Gastroesophageal sphincter (tissue), 4 donors: ENCODE measurements around the gene TRIM2. TPM values are rescaled to one million over a fixed set of nuclear protein-coding genes. Genes with fewer than 3 reads are reported as not detected.

Experiments used
- ATAC-seq: fragments of 150-250 bp; one replicate; pipeline ENCODE4 v1.9.1; 2016; ENCODE audit warnings: mild to moderate bottlenecking, moderate library complexity
- H3K27ac ChIP-seq, 4 donors: fragments of 200-600 bp; sonication (generic) in 3 of 4; 1 replicate in 3 of 4; 2 replicates in 1 of 4; pipeline ENCODE4 v1.5.1; 2016 to 2019
- H3K27me3 ChIP-seq: fragments of 200-600 bp; sonication (generic); one replicate; pipeline ENCODE4 v1.5.1; 2019
- H3K36me3 ChIP-seq, 2 donors: fragments of 200-600 bp; sonication (generic); one replicate each; pipeline ENCODE4 v1.5.1; 2019; ENCODE audit warnings: control low read depth in 1 of 2
- H3K4me1 ChIP-seq, 3 donors: fragments of 200-600 bp; sonication (generic); 1 replicate in 2 of 3; 2 replicates in 1 of 3; pipeline ENCODE4 v1.5.1; 2016 to 2019; ENCODE audit warnings: control low read depth in 2 of 3
- H3K4me3 ChIP-seq, 2 donors: fragments of 200-600 bp; sonication (generic); one replicate each; pipeline ENCODE4 v1.5.1; 2019; ENCODE audit warnings: mild to moderate bottlenecking in 1 of 2, moderate library complexity in 1 of 2
- H3K9me3 ChIP-seq, 3 donors: fragments of 200-600 bp; sonication (generic); one replicate each; pipeline ENCODE4 v1.5.1; 2017 to 2019; ENCODE audit warnings: control low read depth in 2 of 3
- CTCF ChIP-seq, 4 experiments: fragments of 200-600 bp in 2 of 4; fragments of 450-650 bp in 2 of 4; sonication (generic) in 1 of 4; IDR thresholded peaks; one replicate each; pipeline ENCODE4 v1.5.1; 2017 to 2019; ENCODE audit warnings: antibody characterized with exemption in 4 of 4, mild to moderate bottlenecking in 2 of 4, moderate library complexity in 2 of 4
- EP300 ChIP-seq: sonication (generic); formaldehyde crosslinking; IDR thresholded peaks from one replicate; pipeline ENCODE4 v1.6.1; 2017; ENCODE audit warnings: antibody characterized with exemption, mild to moderate bottlenecking
- POLR2A ChIP-seq, 2 donors: fragments of 450-650 bp; IDR thresholded peaks; one replicate each; pipeline ENCODE4 v1.6.1; 2017; ENCODE audit warnings: antibody characterized with exemption in 2 of 2, mild to moderate bottlenecking in 2 of 2, moderate library complexity in 1 of 2
- POLR2AphosphoS5 ChIP-seq: sonication (generic); formaldehyde crosslinking; IDR thresholded peaks from one replicate; pipeline ENCODE4 v1.6.1; 2017; ENCODE audit warnings: antibody characterized with exemption
- WGBS, 2 donors: methylation state at CpG; one replicate each; pipeline ENCODE4 v1.1.5; 2018; ENCODE audit warnings: low coverage in 1 of 2; 5-methylcytosine and 5-hydroxymethylcytosine counted together
- total RNA-seq, 4 donors: library from RNA; depleted of rRNA; stranded (reverse); fragments of >200 nt; gene quantifications; one replicate each; pipeline ENCODE4 v1.1.0, GENCODE V29; 2016

Gene TRIM2
- total RNA-seq, 4 donors from 2014 or later = 31.2 to 59.2 (median 44.4) TPM

- Histone ChIP-seq H3K4me1 (peaks cover 0 to 49% (median 0%) of the 10 kb centered on the region in 3 donors), H3K27me3 (no peaks in the 10 kb centered on the region), H3K27ac (no peak overlapping the region), H3K36me3 (no peaks in the 10 kb centered on the region), H3K4me3 (no peak overlapping the region), H3K9me3 (peaks cover 0 to 4% (median 0%) of the 10 kb centered on the region in 3 donors)
- TF ChIP-seq POLR2A (IDR thresholded peaks at IDR 0.05) (no peak), CTCF (IDR thresholded peaks at IDR 0.05) (no peak), EP300 (no peak), POLR2AphosphoS5 (no peak)
- WGBS, 2 donors = 48 to 67% methylated on average over 4 of the region's 4 CpGs
- no peak for ATAC-seq
These were observed 54.5 kb downstream of the TRIM2 start for GRCh38 chr4:153258750-153259149.

GRCh38 chr4:153259661-153260060 lies 55.4 kb downstream of the TRIM2 start:
- TF ChIP-seq POLR2AphosphoS5 = no peak
- TF ChIP-seq CTCF (IDR thresholded peaks at IDR 0.05) = no peak
- no peak for TF ChIP-seq EP300
- no peak for TF ChIP-seq POLR2A (IDR thresholded peaks at IDR 0.05)
- no peaks in the 10 kb centered on the region for H3K36me3 ChIP-seq
- H3K27me3 ChIP-seq = no peaks in the 10 kb centered on the region
- H3K27ac ChIP-seq = no peak overlapping the region
- no peak overlapping the region for H3K4me3 ChIP-seq
- WGBS, 2 donors = 64 to 69% methylated on average over 4 of the region's 4 CpGs
- peaks cover 0 to 49% (median 0%) of the 10 kb centered on the region in 3 donors for H3K4me1 ChIP-seq
- no peak for ATAC-seq
- H3K9me3 ChIP-seq = peaks cover 0 to 4% (median 0%) of the 10 kb centered on the region in 3 donors

GRCh38 chr4:153260132-153260531 lies 55.9 kb downstream of the TRIM2 start:
- Histone ChIP-seq H3K36me3 (no peaks in the 10 kb centered on the region), H3K4me1 (peaks cover 0 to 49% (median 0%) of the 10 kb centered on the region in 3 donors), H3K27ac (no peak overlapping the region), H3K27me3 (no peaks in the 10 kb centered on the region), H3K9me3 (peaks cover 0 to 4% (median 0%) of the 10 kb centered on the region in 3 donors), H3K4me3 (no peak overlapping the region)
- no peak for ATAC-seq
- TF ChIP-seq POLR2A (IDR thresholded peaks at IDR 0.05) = no peak
- no peak for TF ChIP-seq POLR2AphosphoS5
- TF ChIP-seq EP300 = no peak
- no peak for TF ChIP-seq CTCF (IDR thresholded peaks at IDR 0.05)
- WGBS, 2 donors = 34 to 61% methylated on average over 2 to 3 of the region's 3 CpGs

GRCh38 chr4:153260553-153261300 lies 56.5 kb downstream of the TRIM2 start:
- Histone ChIP-seq H3K9me3 (peaks cover 0 to 4% (median 0%) of the 10 kb centered on the region in 3 donors), H3K27ac (no peak overlapping the region), H3K27me3 (no peaks in the 10 kb centered on the region), H3K4me1 (peaks cover 0 to 49% (median 0%) of the 10 kb centered on the region in 3 donors), H3K4me3 (no peak overlapping the region), H3K36me3 (no peaks in the 10 kb centered on the region)
- WGBS, 2 donors = 60% methylated on average over 1 of the region's 3 CpGs; no CpG with 5 or more reads in 1 of the 2 donors
- no peak for ATAC-seq
- TF ChIP-seq EP300 (no peak), CTCF (IDR thresholded peaks at IDR 0.05) (no peak), POLR2A (IDR thresholded peaks at IDR 0.05) (no peak), POLR2AphosphoS5 (no peak)

GRCh38 chr4:153261461-153261860 lies 57.2 kb downstream of the TRIM2 start:
- Histone ChIP-seq H3K4me3 (no peak overlapping the region), H3K27me3 (no peaks in the 10 kb centered on the region), H3K9me3 (peaks cover 0 to 4% (median 0%) of the 10 kb centered on the region in 3 donors), H3K4me1 (peaks cover 0 to 53% (median 0%) of the 10 kb centered on the region in 3 donors), H3K27ac (no peak overlapping the region), H3K36me3 (no peaks in the 10 kb centered on the region)
- TF ChIP-seq CTCF (IDR thresholded peaks at IDR 0.05) (no peak), EP300 (no peak), POLR2AphosphoS5 (no peak), POLR2A (IDR thresholded peaks at IDR 0.05) (no peak)
- 83 to 94% methylated on average over 2 of the region's 2 CpGs for whole genome bisulfite sequencing, 2 donors
- ATAC-seq = no peak
